ENCODE results near the gene SECTM1.
A peak's percentile ranks its signal among the peaks of the same experiment; 100 is the strongest.

The SECTM1 gene

DNA sequence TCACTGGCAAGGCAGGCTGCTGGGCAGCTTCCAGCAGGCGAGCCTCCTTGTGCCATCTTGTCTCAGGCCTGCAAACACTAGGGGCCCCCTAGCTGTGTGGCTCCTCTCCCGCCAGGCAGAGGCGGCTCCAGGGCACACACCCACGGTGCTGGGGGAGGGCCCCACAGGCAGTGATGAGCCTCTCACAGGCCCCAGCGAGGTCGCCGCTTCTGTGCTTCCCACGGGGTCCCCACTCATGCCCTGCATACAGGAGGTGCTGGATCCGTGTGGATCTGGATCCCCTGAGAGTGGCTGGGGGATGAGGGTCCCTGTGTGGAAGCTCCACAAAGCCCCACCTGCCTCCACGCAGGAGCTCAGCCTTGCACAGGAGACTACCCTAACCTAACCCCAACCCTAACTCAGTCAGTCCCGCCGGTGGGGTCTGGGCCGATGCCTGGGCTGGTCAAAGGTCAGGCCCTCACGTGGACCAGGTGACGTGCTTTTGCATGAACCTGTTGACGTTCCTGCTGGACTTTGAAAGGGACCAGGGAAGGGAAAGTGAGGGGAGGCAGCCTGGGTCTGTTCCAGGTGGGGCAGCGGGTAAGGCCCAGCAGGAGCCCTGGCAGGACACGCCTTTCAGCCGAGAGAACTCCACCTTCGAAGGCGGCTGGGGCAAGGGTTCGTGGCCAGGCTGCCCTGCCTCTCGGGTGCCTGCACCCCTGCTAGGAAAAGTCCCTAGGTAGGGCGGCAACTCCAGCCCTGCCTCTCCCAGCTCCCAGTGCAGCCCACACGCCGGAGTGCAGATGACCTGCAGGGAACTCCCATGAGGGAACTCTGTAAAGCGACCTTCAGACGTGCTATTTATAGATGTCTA, 5.2 kb downstream of the SECTM1 start:
- no peak for DNase-seq (ENCODE audit: low read depth in 2 of 2)

DNA sequence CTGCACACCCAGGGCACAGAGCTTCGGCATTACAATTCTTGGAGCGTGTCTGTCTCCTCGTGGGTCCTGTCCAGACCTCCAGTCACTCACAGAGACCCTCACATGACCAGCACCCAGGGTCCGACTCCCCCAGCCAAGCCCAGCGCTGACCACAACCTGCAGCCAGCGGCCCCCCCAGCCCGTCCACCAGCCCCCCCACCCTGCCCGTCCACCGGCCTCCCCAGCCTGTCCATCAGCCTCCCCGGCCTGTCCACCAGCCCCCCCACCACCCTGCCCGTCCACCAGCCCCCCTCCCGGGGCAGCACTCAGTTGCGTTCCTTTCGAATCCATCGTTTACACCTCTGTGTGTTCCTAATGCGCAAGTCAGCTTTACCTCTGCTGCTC, 5.8 kb downstream of the SECTM1 start:
- DNase-seq (ENCODE audit: low read depth in 2 of 2) = no peak

DNA sequence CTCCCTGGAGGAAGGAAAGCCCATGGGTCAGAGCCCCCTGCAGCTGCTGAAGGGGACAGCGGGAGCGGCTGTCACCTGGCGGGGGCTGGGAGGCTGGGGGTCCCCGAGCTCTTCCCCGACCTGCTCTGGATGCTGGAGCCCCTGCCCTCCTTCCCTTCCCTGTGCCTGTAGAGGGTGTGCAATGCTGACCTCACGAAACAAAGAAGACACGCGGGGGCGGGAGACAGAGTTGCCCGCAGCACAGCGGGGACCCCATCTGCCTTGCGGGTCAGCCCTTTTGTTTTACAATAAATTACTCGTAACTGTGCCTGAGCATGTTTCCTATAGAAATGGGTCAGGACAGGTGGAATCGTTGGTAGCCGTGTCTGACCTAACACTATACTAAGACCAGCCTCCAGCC, 6.3 kb downstream of the SECTM1 start:
- DNase-seq (ENCODE audit: low read depth in 2 of 2) = no peak

DNA sequence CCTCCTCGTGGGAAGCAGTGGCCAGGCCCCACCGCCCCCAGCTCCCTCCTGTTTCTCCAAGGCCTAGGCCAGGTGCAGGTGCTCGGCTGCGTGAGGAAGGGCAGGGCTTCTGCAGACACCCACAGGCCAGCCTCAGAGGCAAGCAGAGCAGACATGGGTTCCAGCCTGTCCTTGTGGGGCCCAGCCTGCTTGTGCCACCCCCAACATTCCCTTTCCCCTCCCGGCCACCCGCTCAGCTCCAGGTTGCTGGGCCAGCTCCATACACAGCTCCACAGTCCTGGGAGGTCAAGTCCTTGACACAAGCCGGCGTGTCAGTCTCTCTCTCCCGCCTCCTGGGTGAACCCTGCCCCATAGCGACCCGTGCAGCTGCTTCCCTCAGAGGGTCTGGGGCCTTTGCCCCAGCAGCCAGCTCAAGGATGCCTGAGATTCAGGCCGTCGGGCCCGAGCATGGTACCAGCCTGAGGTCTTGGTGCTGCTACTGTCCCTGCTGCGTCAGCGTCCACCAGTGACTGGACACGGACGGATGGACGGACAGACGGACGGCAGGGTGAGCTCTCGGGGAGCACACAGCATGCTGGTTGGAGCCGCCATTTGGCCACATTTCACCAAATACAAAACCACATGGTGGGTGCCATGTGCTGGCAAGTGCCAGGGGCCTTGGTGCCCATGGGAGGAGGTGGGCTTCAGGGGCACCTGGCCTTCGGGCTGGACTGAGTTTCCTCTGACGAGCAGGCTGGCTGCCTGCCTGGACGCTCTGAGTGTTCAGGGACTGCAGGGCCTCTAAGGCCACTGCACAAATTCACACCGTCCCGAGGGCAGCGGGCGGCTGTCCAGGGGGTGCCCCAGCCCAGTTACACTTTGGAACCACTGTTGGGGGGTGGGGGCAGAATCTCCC, 8.0 kb downstream of the SECTM1 start:
- no peak for DNase-seq (ENCODE audit: low read depth in 2 of 2)

DNA sequence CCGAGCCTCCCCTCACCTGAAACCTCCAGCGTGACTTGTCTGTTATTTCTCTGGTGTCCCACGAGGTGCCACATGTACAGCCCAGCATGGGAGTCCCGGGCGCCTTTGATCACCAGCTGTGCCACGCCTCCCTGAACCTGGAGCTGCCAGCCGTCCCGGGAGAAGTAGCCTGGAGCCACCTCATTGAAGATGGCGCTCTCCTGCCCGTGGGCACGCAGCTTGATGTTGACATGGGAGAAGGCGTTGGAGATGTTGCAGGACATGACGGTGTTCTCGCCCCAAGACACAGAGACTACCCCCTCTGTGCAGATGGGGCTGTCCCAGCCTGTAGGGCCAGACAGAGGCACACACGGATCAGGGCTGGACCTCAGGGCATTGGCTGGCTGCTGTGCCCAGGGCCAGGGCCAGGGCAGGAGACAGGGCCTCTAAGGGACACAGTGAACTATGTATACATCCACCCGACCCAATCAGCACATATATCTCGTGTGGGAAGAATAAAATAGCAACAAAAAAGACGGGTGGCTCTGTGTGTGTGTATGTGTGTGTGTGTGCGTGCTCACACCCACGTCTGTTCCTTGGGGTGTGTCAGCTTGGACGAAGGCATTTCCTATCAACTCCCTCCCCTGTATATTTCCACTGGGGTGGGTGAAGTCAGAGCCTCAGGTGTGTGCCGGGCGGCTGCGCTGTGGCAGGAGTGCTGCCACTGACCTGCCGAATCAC, 8.8 kb downstream of the SECTM1 start:
- no peak for DNase-seq (ENCODE audit: low read depth in 2 of 2)

DNA sequence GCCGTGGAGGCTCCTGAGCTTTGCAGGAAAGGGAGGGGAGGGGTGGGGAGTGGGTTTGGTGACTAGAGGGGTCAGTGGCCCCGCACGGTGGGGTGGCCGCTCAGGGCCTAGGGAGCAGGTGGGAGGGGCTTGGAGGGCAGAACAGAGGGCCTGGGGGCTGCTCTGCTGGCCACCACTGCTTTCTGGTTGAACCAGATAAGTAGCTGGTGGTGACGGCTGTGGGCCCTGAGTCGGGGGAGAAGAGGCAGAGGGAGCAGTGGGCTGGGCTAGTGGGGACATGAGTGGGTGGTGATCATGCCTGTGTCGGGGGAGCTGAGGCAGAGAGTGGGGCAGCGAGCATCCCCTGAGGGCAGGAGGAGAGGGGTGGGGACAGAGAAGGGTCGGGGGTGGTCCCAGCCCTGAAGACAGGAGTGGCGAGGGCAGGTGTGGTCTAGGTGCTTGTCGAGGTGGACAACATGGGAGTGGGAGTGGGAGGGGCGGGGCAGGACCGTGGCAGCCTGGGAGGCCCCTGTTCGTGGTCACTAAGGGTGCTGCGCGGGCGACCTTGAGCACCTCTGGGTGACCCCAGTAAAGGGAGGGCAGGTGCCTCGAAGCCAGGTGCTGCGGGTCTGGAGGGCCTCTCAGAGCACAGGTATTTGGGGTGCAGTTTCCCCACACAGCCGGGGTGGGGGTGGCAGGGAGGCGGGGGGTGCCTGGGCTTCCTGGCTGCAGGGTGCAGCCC, 9.9 kb downstream of the SECTM1 start:
- no peak for DNase-seq (ENCODE audit: low read depth in 2 of 2)

DNA sequence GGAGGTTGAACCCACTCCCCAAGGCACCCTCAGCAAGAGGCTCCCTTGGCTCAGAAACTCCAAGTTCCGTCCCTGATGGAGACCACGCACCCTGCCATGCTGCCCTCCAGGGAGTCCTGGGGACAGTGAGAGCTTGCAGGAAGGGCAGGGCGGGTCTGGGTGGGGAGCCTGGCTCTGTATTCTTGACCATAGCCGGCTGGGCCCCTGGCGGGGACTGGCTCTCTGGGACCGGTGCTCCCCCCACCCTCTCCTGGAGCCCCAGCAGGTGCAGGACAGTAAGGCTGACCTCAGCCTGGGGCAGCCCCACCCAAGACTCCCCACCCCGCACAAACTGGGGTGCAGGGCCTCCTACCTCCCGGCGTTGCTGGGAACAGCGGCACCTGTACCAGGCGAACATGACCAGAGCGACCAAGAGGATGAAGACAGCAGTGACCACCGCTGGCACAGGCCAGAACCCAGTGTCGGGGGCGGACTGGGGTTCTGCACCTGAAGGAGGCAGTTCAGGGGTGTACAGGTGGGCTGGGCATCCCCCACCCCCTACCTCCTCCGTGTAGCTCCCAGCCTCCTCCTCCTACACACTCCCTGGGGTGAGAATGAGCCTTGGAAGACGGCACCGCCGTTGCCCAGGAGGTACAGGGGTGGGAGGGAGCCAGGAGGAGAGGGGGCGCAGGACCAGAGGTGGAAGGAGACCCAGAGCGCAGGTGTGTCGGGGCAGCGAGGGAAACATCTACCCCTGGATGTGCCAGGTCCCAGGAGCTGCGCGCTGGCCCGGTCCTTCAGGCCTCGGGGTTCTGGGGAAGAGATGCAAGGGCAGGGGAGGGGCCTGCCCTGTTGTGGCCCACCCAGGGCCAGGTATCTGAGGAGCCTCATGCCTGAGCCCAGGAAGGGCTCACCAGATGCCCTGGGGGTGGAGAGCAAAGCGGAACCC, 10.8 kb downstream of the SECTM1 start:
- no peak for DNase-seq (ENCODE audit: low read depth in 2 of 2)

DNA sequence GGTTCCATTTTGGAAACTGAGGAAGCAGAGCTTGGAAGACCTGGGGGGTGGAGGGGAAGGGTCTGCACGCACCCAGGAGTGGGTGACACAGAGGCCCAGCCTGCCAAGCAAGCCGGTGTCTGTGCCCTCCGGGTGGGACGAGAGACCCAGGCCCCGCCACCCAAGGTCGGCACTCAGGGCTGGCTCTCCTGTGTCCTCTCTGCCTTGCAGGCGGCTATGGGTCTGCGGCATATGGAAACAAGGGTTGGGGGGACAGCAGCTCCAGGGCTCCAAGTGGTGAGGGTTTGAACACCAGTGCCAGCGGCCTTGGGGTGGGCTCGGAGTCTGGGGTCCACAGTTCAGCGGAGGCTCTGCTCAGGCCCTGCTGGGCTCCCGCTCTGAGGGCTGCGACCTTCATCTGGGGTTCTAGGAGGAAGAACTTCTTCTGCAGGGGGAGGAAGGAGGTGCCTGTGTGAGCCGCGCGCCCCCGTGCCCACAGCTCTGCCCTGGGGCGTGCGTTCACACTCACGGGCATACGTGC, 11.6 kb downstream of the SECTM1 start:
- no peak for DNase-seq (ENCODE audit: low read depth in 2 of 2)

DNA sequence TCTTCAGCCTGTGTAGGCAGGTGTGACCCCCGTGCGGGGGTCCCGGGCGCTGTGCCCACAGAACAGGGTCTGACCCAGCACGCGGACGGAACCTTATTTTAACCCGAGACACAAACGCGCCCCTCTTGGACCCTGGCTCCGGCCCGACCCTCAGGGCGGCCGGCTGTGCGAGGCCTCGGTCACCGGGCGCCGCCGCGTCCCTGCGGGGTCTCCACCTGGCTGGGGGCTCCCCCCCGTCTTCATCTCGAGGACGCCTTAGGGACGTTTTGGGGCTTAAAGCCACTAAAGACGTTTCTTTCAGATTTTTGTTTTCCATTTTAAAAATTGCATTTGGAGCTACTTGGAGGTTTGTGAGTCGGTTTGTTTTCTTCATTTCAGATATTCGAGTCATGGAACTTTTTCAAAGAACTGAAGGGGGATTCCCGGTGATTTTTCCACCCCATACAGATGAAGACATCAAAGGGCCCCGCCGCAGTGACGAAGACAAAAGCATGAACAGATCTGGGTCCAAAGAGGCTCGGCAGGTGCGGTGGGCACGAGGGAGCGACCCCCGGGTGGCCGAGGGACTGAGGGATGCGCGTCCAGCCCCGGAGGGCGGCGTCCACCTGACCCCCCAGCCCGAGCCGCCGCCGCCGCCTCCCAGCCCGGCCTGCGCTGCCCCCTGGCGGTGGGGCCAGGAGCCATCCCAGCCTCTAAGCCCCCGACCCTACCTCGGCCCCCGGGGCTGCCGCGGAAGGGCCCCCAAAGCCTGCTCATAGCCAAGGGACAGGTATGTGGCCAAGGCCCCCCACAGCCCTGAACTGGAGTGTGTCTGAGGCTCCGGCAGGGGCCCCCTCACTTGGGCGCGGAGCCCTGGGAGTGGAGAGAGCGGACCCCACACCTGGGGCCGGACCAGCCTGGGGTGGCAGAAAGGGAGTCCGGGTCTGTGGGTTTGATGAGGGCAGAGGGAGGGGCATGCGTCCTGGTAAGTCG, 12.3 kb downstream of the SECTM1 start:
- peak; percentile 64 to 80 for DNase-seq (ENCODE audit: low read depth in 2 of 2)

DNA sequence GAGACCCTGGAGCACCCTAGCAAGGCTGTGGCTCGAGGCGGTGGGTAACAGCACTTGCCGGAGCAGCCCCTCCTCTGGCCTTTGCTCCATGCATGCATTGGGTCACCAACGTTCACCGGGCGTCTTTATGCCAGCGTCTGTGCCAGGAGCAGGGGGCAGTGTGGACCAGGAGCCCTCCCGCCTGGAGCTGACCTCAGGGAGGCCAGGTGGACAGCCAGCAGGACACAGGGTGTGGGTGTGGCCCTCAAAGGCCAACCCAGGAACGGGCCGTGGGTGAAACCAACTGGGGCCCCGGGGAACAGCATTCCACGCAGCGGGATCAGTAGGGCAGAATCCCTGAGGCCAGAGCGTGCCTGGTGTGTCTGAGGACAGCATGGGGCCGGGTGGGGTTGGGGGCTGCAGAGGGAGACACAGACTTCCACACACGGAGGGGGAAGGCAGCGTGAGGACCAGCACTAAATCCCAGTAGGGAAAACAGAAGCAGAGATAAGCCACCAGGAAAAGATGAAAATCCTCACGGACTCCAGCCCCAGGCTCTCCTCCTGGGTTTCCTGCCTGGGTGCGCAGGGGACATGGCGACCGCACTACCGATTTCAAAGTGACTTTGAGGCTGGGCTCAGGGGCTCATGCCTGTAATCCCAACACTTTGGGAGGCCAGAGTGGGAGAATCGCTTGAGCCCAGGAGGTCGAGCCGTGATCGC, 13.3 kb downstream of the SECTM1 start:
- no peak for DNase-seq (ENCODE audit: low read depth in 2 of 2)

DNA sequence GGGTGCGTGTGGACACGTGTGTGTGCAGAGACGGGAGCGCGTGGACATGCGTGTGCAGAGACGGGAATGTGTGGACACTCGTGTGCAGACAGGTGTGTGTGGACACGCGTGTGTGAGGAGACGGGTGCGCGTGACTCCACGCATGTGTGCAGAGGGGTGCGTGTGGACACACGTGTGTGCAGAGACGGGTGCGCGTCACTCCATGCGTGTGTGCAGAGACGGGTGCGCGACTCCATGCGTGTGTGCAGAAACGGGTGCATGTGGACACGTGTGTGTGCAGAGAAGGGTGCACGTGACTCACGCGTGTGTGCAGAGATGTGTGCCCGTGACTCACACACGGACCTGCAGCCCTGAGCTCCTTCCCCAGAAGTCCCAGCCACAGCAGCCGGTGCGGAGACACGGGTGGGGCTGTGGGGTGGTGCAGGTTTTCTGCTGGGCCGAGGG, 13.9 kb downstream of the SECTM1 start:
- DNase-seq (ENCODE audit: low read depth in 2 of 2) = no peak

DNA sequence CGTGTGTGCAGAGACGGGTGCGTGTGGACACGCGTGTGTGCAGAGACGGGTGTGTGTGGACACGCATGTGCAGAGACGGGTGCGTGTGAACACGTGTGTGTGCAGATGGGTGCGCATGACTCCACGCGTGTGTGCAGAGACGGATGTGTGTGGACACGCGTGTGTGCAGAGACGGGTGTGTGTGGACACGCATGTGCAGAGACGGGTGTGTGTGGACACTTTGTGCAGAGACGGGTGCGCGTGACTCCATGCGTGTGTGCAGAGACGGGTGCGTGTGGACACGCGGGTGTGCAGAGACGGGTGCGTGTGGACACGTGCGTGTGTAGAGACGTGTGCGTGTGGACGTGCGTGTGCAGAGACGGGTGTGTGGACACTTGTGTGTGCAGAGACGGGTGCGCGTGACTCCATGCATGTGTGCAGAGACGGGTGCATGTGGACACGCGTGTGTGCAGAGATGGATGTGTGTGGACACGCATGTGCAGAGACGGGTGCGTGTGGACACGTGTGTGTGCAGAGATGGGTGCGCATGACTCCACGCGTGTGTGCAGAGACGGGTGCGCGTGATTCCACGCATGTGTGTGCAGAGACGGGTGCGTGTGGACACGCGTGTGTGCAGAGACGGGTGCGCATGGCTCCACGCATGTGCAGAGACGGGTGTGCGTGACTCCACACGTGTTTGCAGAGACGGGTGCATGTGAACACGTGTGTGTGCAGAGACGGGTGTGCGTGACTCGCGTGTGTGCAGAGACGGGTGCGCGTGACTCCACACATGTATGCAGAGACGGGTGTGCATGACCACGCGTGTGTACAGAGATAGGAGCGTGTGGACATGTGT, 14.6 kb downstream of the SECTM1 start:
- DNase-seq (ENCODE audit: low read depth in 2 of 2) = no peak

DNA sequence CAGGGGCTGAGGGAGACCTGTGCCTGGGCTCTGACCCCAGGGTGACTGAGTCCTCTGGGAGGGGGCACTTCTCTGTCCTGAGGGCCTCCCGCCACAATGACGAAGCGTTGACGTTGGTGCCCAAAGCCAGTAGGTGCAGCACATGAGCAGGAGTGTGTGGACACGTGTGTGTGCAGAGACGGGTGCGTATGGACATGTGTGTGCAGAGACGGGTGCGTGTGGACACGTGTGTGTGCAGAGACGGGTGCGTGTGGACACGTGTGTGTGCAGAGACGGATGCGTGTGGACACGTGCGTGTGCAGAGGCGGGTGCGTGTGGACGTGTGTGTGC, 15.4 kb downstream of the SECTM1 start:
- DNase-seq (ENCODE audit: low read depth in 2 of 2) = no peak

DNA sequence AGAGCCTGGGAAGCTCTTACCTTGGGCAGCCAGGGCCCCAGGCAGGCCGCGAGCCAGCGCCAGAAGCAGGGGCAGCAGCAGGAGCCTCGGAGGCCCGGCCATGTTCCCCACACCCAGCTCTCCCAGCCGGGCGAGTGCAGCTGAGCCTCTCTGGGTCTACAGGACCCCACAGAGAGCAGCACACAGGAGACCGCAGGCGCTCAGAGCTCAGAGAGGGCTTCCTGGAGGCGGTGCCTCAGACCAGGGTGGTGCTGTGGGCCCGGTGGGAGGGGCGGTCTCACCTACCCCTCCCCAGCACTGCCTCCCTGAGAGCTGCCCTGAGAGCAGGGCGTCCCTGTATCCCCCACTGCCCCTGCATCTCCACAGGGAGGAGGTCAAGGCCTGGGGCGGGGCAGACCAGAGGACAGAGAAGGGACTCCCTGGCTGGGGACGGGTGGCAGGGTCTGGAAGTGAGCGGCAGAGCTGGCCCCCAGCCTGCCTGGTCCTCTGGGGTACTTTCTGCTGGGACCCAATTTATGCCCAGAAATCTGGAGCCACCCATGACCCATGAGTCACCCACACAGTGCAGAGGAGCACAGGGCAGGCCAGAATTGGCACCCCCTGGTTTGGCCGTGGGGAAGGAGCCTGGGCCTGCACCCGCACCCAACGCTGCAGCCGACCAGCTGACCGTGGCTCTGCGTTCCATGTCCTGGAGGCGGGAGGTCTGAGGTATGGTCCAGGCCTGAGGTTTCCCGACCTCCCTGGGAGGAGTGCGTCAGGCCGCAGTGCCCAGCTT, 16.0 kb downstream of the SECTM1 start, which contains the start of gene CD7:
TSS of gene CD7 (minus strand) at position 215 of the 775 bp plus-strand sequence. CDS start at position 102, 113 bp downstream.
- peak; percentile 43 to 50 for DNase-seq (ENCODE audit: low read depth in 2 of 2)

DNA sequence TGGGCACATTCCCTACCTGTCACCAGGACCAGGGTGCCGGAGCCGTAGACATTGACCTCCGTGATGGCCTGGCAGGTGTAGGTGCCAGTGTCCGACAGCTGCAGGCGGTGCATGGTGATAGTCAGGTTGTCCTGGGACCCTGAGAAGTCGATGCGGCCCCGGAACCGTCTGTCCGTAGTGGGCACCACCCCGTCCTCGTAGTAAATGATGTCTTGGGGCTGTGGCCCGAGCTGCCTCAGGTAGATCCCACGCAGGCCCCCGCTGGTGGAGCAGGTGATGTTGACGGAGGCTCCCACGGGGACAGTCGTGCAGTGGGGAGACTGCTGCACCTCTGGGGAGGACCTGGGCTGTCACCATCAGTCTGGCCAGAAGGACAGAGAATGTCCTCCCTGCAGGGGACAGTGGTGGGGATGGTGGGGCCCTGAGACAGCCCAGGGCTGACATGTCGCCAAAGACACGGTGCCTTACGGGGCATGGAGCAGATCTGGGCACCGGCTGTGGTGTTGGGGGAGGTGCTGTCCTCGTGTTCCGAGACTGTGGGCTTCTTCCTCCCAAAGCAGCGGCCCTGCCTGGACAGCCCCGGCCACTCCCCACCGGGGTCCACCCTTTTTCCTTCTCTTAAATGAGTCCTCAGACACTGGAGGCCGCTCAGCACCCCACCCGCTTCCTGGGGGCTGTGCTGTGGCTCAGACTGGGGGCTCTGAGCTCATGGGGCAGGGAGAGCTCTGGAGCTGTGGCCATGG, 16.7 kb downstream of the SECTM1 start:
- DNase-seq (ENCODE audit: low read depth in 2 of 2) = no peak

Measured in activated CD8-positive, alpha-beta memory T cell treated with anti-CD3 and anti-CD28 coated beads for 4 hours (primary cell).